ENCODE results near the gene HOXB8.

HOXB8 gene

DNA sequence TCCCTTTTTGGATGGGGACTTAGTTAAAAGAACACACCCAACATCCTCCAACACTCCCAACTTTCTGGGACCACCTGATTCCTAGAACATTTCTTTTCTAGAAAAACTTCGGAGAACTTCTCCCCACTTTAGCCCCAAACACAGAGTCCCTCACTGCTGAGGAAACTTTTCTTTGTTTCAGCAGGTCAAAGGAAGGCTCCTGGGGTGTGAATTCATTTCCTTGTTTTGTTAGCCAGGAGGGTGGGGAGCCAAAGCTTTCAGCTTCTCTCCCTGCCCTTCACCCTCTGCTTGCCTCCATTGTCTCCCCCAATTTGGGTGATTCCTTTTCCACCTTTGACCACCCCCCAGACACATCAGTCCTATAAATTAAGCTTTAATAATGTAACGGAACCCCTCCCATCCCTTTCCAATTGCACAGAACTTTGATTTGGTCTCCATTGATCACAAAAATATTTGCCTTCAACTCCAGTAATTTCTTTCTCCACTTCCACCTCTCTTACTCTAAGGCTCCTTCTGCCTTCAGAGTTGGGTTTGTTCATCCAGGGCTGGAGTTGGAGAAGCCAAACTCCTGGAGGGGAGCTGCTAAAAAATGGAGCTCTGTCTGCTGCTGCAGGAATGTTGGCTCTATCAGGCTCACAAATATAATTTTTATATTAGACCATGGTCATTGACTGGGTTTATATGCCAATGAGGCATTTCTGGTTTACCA, 47.3 kb downstream of the HOXB8 start:
- no peaks in the 10 kb centered on the region for H3K9me2 ChIP-seq (replicated peaks; ENCODE audit: insufficient read depth, low read length)
- H3K4me3 ChIP-seq (ENCODE audit: low read length) = no peak overlapping the region
- TF ChIP-seq CTCF (IDR thresholded peaks at IDR 0.05; ENCODE audit: low read length) (no peak), EZH2phosphoT487 (IDR thresholded peaks at IDR 0.05; ENCODE audit: low read length) (no peak), EZH2 (optimal IDR thresholded peaks at IDR 0.05; ENCODE audit: low read depth, low read length) (no peak)
- no peaks in the 10 kb centered on the region for H3K36me3 ChIP-seq (replicated peaks; ENCODE audit: insufficient read depth, low read length)
- no peaks in the 10 kb centered on the region for H4K20me1 ChIP-seq (ENCODE audit: insufficient read depth, low read length)
- no peak overlapping the region for H3K9ac ChIP-seq (ENCODE audit: low read length)
- H3F3A ChIP-seq (ENCODE audit: insufficient read depth, low read length) = no peaks in the 10 kb centered on the region
- 0 out of 2 replicates have a peak, but pooled peaks cover 3% of the 10 kb centered on the region for H3K79me2 ChIP-seq (ENCODE audit: low read length)
- H3K9me3 ChIP-seq (replicated peaks; ENCODE audit: insufficient read depth, low read length) = no peaks in the 10 kb centered on the region
- H3K4me1 ChIP-seq (ENCODE audit: low read length) = no peaks in the 10 kb centered on the region
- no peaks in the 10 kb centered on the region for H3K27me3 ChIP-seq (replicated peaks; ENCODE audit: insufficient read depth, low read length)
- H2AFZ ChIP-seq (ENCODE audit: low read length) = no peak overlapping the region
- no peak for DNase-seq
- H3K27ac ChIP-seq (ENCODE audit: low read length) = no peak overlapping the region
- no peak overlapping the region for H3K4me2 ChIP-seq (ENCODE audit: low read depth, low read length)

GRCh38 chr17:48567209-48567608, 47.9 kb downstream of the HOXB8 start:
- no peaks in the 10 kb centered on the region for H3F3A ChIP-seq (ENCODE audit: insufficient read depth, low read length)
- no peak overlapping the region for H3K4me2 ChIP-seq (ENCODE audit: low read depth, low read length)
- 0 out of 2 replicates have a peak, but pooled peaks cover 3% of the 10 kb centered on the region for H3K79me2 ChIP-seq (ENCODE audit: low read length)
- H3K27me3 ChIP-seq (replicated peaks; ENCODE audit: insufficient read depth, low read length) = no peaks in the 10 kb centered on the region
- no peaks in the 10 kb centered on the region for H3K9me3 ChIP-seq (replicated peaks; ENCODE audit: insufficient read depth, low read length)
- no peak for TF ChIP-seq EZH2phosphoT487 (IDR thresholded peaks at IDR 0.05; ENCODE audit: low read length)
- TF ChIP-seq EZH2 (optimal IDR thresholded peaks at IDR 0.05; ENCODE audit: low read depth, low read length) = no peak
- no peak for TF ChIP-seq CTCF (IDR thresholded peaks at IDR 0.05; ENCODE audit: low read length)
- H3K9ac ChIP-seq (ENCODE audit: low read length) = no peak overlapping the region
- no peak overlapping the region for H3K4me3 ChIP-seq (ENCODE audit: low read length)
- H3K27ac ChIP-seq (ENCODE audit: low read length) = no peak overlapping the region
- no peaks in the 10 kb centered on the region for H3K4me1 ChIP-seq (ENCODE audit: low read length)
- H2AFZ ChIP-seq (ENCODE audit: low read length) = no peak overlapping the region
- no peaks in the 10 kb centered on the region for H3K9me2 ChIP-seq (replicated peaks; ENCODE audit: insufficient read depth, low read length)
- DNase-seq = no peak
- H4K20me1 ChIP-seq (ENCODE audit: insufficient read depth, low read length) = no peaks in the 10 kb centered on the region
- H3K36me3 ChIP-seq (replicated peaks; ENCODE audit: insufficient read depth, low read length) = no peaks in the 10 kb centered on the region

DNA sequence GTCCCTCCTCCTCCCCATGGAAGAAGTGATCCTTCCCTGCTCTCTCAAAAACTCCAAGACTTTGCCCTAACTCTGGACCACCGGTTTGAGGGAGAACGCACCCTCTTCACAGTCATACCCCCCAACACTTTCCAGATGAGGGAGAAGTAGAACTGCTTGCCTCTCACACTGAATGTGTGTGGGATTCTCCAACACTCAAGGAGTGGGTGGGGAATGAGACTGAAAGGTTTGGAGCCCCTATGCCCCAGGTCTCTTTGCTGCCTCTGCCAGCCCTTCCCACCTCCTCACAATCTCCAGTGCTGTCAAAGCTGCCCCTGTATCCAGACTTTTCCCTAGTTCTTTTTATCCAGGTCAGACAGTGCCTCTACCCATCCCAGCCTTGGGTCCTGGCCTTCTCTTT, 48.4 kb downstream of the HOXB8 start:
- TF ChIP-seq EZH2phosphoT487 (IDR thresholded peaks at IDR 0.05; ENCODE audit: low read length) = no peak
- Histone ChIP-seq H3K4me2 (ENCODE audit: low read depth, low read length) (no peak overlapping the region), H3K4me3 (ENCODE audit: low read length) (no peak overlapping the region), H4K20me1 (ENCODE audit: insufficient read depth, low read length) (no peaks in the 10 kb centered on the region), H3K9ac (ENCODE audit: low read length) (no peak overlapping the region), H2AFZ (ENCODE audit: low read length) (no peak overlapping the region), H3F3A (ENCODE audit: insufficient read depth, low read length) (no peaks in the 10 kb centered on the region), H3K9me3 (replicated peaks; ENCODE audit: insufficient read depth, low read length) (no peaks in the 10 kb centered on the region), H3K9me2 (replicated peaks; ENCODE audit: insufficient read depth, low read length) (no peaks in the 10 kb centered on the region), H3K4me1 (ENCODE audit: low read length) (no peaks in the 10 kb centered on the region), H3K27ac (ENCODE audit: low read length) (no peak overlapping the region), H3K27me3 (replicated peaks; ENCODE audit: insufficient read depth, low read length) (no peaks in the 10 kb centered on the region), H3K79me2 (ENCODE audit: low read length) (0 out of 2 replicates have a peak, but pooled peaks cover 3% of the 10 kb centered on the region), H3K36me3 (replicated peaks; ENCODE audit: insufficient read depth, low read length) (no peaks in the 10 kb centered on the region)
- DNase-seq = no peak
